Endodermal cell (in vitro differentiated cells): ENCODE results near the gene TPM2. TPM values are rescaled to one million over a fixed set of nuclear protein-coding genes. Genes with fewer than 3 reads are reported as not detected.

Source experiments
- DNase-seq: peaks from one replicate; pipeline ENCODE4 v3.0.0-alpha.2; 2017
- H3K27ac ChIP-seq: 2 replicates; pipeline ENCODE4 v1.5.1; 2013; ENCODE audit warnings: mild to moderate bottlenecking, low read depth, low read length, moderate library complexity
- H3K27me3 ChIP-seq: 2 replicates; pipeline ENCODE4 v1.6.1; 2013; ENCODE audit warnings: mild to moderate bottlenecking, low read length, moderate library complexity; ENCODE audit not compliant: insufficient read depth, control insufficient read depth, poor library complexity, severe bottlenecking
- H3K36me3 ChIP-seq: 2 replicates; pipeline ENCODE4 v1.7.0; 2013; ENCODE audit warnings: mild to moderate bottlenecking, low read length, moderate library complexity; ENCODE audit not compliant: control insufficient read depth, insufficient read depth
- H3K4me1 ChIP-seq: one replicate; pipeline ENCODE4 v1.7.0; 2013; ENCODE audit warnings: low read length; ENCODE audit not compliant: control insufficient read depth, insufficient read depth
- H3K4me3 ChIP-seq: 2 replicates; pipeline ENCODE4 v1.5.1; 2013; ENCODE audit warnings: mild to moderate bottlenecking, low read length, moderate library complexity
- H3K9ac ChIP-seq: 2 replicates; pipeline ENCODE4 v1.6.1; 2013; ENCODE audit warnings: mild to moderate bottlenecking, low read length, moderate library complexity; ENCODE audit not compliant: poor library complexity, severe bottlenecking; ENCODE audit errors: extremely low read depth
- H3K9me3 ChIP-seq: 2 replicates; pipeline ENCODE4 v1.6.1; 2013; ENCODE audit warnings: mild to moderate bottlenecking, low read length, moderate library complexity; ENCODE audit not compliant: control insufficient read depth
- H3K27ac Mint-ChIP-seq: 2 replicates; pipeline ENCODE4 v1.8.0; 2020; ENCODE audit warnings: mixed read lengths
- H3K27me3 Mint-ChIP-seq: 2 replicates; pipeline ENCODE4 v1.8.0; 2021; ENCODE audit warnings: mild to moderate bottlenecking, mixed read lengths; ENCODE audit not compliant: insufficient read depth
- H3K36me3 Mint-ChIP-seq: 2 replicates; pipeline ENCODE4 v1.8.0; 2020; ENCODE audit warnings: low read depth, mixed read lengths
- H3K4me1 Mint-ChIP-seq: 2 replicates; pipeline ENCODE4 v1.8.0; 2020; ENCODE audit warnings: mixed read lengths
- H3K4me3 Mint-ChIP-seq: 2 replicates; pipeline ENCODE4 v1.8.0; 2020; ENCODE audit warnings: mild to moderate bottlenecking, moderate library complexity, mixed read lengths
- H3K9me3 Mint-ChIP-seq: 2 replicates; pipeline ENCODE4 v1.8.0; 2020; ENCODE audit warnings: mild to moderate bottlenecking, mixed read lengths
- CTCF ChIP-seq: fragments of 200-600 bp; sonication (generic); conservative IDR thresholded peaks from 2 replicates; pipeline ENCODE4 v1.5.0; 2021; ENCODE audit warnings: antibody characterized with exemption, mild to moderate bottlenecking
- WGBS, 2 experiments: methylation state at CpG; one replicate each; pipeline versions ENCODE4 v1.1.5 to v1.1.7; 2013; ENCODE audit warnings: missing lambda C conversion rate in 2 of 2, mixed read lengths in 1 of 2; ENCODE audit not compliant: insufficient coverage in 1 of 2, insufficient read length in 1 of 2; 5-methylcytosine and 5-hydroxymethylcytosine counted together
- total RNA-seq, 2 donors: library from RNA; stranded (reverse); fragmentation: NEBNext Ultra II Directional in 1 of 2; extraction: Animal tissue kit (Norgen Biotek cat#: 25700) in 1 of 2; gene quantifications; 2 replicates in 1 of 2; 3 replicates in 1 of 2; pipeline ENCODE4 v1.2.1, GENCODE V29; 2021

The TPM2 gene
- total RNA-seq, 2 donors from 2014 or later = 191 to 251 TPM

DNA sequence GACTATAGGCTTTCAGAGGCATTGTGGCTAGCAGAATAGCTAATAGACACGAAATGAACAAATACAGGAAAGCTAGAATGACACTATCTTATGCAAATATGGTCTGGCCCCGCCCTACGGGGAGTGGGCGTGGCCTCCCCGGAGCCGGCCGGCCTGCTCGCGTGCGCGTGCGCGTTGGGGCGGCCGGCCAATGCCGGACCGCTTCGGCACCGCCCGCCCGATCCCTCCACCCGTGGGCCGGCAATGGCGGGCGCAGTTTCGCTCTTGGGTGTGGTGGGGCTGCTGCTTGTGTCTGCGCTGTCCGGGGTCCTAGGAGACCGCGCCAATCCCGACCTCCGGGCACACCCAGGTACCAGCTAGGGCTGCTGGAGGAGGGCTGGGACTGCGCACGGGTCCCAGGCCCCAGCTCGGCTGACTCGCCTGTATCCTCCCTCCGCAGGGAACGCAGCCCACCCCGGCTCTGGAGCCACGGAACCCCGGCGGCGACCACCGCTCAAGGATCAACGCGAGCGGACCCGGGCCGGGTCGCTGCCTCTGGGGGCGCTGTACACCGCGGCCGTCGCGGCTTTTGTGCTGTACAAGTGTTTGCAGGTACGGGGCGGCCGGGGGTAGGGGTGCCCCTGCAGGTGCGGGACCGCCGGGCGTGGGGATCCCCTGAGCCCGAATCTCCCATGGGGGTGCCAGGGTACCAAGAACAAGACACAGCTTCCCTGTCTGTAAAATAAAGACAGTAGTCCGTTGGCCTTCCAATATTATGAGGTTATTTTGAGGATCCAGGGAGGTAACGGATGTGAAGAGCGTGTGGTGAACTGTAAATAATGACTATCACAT, 31.4 kb downstream of the TPM2 start, which contains the start of gene CCDC107:
CCDC107 (plus strand) TSS at position 156 of the 831 bp plus-strand sequence; CDS start at position 244, 88 bp downstream.
- Histone ChIP-seq H3K9ac (peak within 1 kb of the TSS; percentile 95), H3K36me3 (peaks cover 26% of the 10 kb centered on the region), H3K4me3 (peak within 1 kb of the TSS; percentile 83), H3K9me3 (no peaks in the 10 kb centered on the region), H3K27me3 (no peaks in the 10 kb centered on the region), H3K27ac (peak within 1 kb of the TSS; percentile 98), H3K4me1 (no peaks in the 10 kb centered on the region)
- Mint-ChIP-seq H3K4me1 (peaks cover 10% of the 10 kb centered on the region), H3K27ac (peak within 1 kb of the TSS; percentile 99), H3K9me3 (no peaks in the 10 kb centered on the region), H3K36me3 (peaks cover 27% of the 10 kb centered on the region), H3K27me3 (peaks cover 12% of the 10 kb centered on the region), H3K4me3 (peak within 1 kb of the TSS; percentile 76)
- peak; percentile 94 for DNase-seq
- WGBS, 2 experiments = 2 to 6% methylated on average over 18 to 67 of the region's 67 CpGs
- peak; percentile 95 for TF ChIP-seq CTCF

DNA sequence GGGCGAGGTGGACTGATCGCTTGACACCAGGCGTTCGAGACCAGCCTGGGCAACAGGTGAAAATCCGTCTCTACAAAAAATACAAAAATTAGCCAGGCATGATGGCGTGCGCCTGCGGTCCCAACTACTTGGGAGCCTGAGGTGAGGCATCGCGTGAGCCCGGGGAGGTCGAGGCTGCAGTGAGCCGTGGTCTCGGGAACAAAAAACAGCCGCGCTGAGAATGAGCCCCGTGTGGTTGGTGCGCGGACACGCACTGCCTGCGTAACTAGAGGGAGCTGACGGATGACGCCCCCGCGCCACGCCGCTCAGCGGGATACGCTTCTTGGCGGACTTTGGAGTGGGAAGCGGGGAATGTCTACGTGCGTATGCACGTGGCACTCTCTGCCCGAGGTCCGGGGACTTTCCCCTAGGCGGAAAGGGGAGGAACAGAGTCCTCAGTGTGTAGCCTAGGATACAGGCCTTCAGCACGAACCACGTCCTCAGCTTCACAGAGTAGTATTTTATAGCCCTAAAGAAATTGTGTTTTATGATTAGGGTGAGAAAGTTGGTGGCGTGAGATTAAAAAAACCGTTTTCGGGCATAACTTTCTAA, 32.1 kb downstream of the TPM2 start, which contains the start of gene RMRP:
RMRP (minus strand) TSS at position 474 of the 591 bp plus-strand sequence.
- peak within 1 kb of the TSS; percentile 95 for H3K9ac ChIP-seq
- Mint-ChIP-seq H3K4me1 (peaks cover 9% of the 10 kb centered on the region), H3K4me3 (peak within 1 kb of the TSS; percentile 76), H3K36me3 (peaks cover 23% of the 10 kb centered on the region), H3K27me3 (peaks cover 12% of the 10 kb centered on the region), H3K9me3 (no peaks in the 10 kb centered on the region), H3K27ac (peak within 1 kb of the TSS; percentile 99)
- peak within 1 kb of the TSS; percentile 83 for H3K4me3 ChIP-seq
- H3K27me3 ChIP-seq = no peaks in the 10 kb centered on the region
- WGBS, 2 experiments = 0 to 2% methylated on average over 20 to 42 of the region's 42 CpGs
- peak; percentile 56 for TF ChIP-seq CTCF
- no peaks in the 10 kb centered on the region for H3K4me1 ChIP-seq
- no peaks in the 10 kb centered on the region for H3K9me3 ChIP-seq
- DNase-seq = peak; percentile 97
- H3K27ac ChIP-seq = peak within 1 kb of the TSS; percentile 98
- H3K36me3 ChIP-seq = peaks cover 20% of the 10 kb centered on the region

GRCh38 chr9:35656831-35657545, 32.7 kb downstream of the TPM2 start:
- Mint-ChIP-seq H3K4me1 (peaks cover 9% of the 10 kb centered on the region), H3K27ac (peak overlapping the region; percentile 99), H3K9me3 (no peaks in the 10 kb centered on the region), H3K27me3 (peaks cover 12% of the 10 kb centered on the region), H3K4me3 (peak overlapping the region; percentile 76), H3K36me3 (peaks cover 18% of the 10 kb centered on the region)
- DNase-seq = no peak
- H3K4me1 ChIP-seq = no peaks in the 10 kb centered on the region
- no peak for TF ChIP-seq CTCF
- peak overlapping the region; percentile 83 for H3K4me3 ChIP-seq
- peak overlapping the region; percentile 98 for H3K27ac ChIP-seq
- H3K9ac ChIP-seq = peak overlapping the region; percentile 95
- peaks cover 13% of the 10 kb centered on the region for H3K36me3 ChIP-seq
- WGBS, 2 experiments = 57 to 63% methylated on average over 20 to 25 of the region's 25 CpGs
- H3K9me3 ChIP-seq = no peaks in the 10 kb centered on the region
- H3K27me3 ChIP-seq = no peaks in the 10 kb centered on the region
